HG03342 (cell line): ENCODE measurements around the gene MSMO1.
"Not testable (repeated sequence)": the region's sequence is repeated elsewhere in the genome, so short reads cannot be mapped to it uniquely, and the experiment has no call there.

ENCODE experiments used
- ATAC-seq: cut with Tn5 transposase; IDR thresholded peaks from one replicate; pipeline ENCODE4 v1.9.1; 2021; ENCODE audit warnings: mild to moderate bottlenecking, moderate library complexity; ENCODE audit not compliant: unreplicated experiment

The MSMO1 gene

GRCh38 chr4:165327211-165328100 is at the start of gene MSMO1:
TSS of gene MSMO1 (plus strand) at chr4:165327669. CDS start at chr4:165333371, 5,702 bp downstream.
- ATAC-seq: peak; percentile 98

- not testable (repeated sequence) for ATAC-seq
Measured at GRCh38 chr4:165279531-165279930, 47.9 kb upstream of the MSMO1 start.

GRCh38 chr4:165284697-165285096 is 42.8 kb upstream of the MSMO1 start:
- not testable (repeated sequence) for ATAC-seq

- peak; percentile 74 for ATAC-seq
Measured at GRCh38 chr4:165286619-165287340, 40.7 kb upstream of the MSMO1 start.

GRCh38 chr4:165288226-165288625 is 39.2 kb upstream of the MSMO1 start:
- no peak for ATAC-seq

- ATAC-seq: no peak
Measured at GRCh38 chr4:165288639-165289422, 38.6 kb upstream of the MSMO1 start.

GRCh38 chr4:165289423-165289785 is 38.1 kb upstream of the MSMO1 start:
- no peak for ATAC-seq

- no peak for ATAC-seq
Measured at GRCh38 chr4:165293061-165293460, 34.4 kb upstream of the MSMO1 start.

- ATAC-seq: no peak
Measured at GRCh38 chr4:165293927-165294649, 33.4 kb upstream of the MSMO1 start.

- peak; percentile 97 for ATAC-seq
Measured at GRCh38 chr4:165294907-165295306, 32.6 kb upstream of the MSMO1 start.

GRCh38 chr4:165297626-165298025 is 29.8 kb upstream of the MSMO1 start:
- no peak for ATAC-seq

- ATAC-seq: no peak
Measured at GRCh38 chr4:165299399-165300060, 27.9 kb upstream of the MSMO1 start.

GRCh38 chr4:165301833-165302232 is 25.6 kb upstream of the MSMO1 start:
- ATAC-seq: peak; percentile 80

- no peak for ATAC-seq
Measured at GRCh38 chr4:165302658-165303057, 24.8 kb upstream of the MSMO1 start.

- no peak for ATAC-seq
Measured at GRCh38 chr4:165308166-165308565, 19.3 kb upstream of the MSMO1 start.

GRCh38 chr4:165308606-165309005 is 18.9 kb upstream of the MSMO1 start:
- ATAC-seq: no peak

- ATAC-seq: no peak
Measured at GRCh38 chr4:165309456-165309855, 18.0 kb upstream of the MSMO1 start.

- no peak for ATAC-seq
Measured at GRCh38 chr4:165312506-165312905, 15.0 kb upstream of the MSMO1 start.

GRCh38 chr4:165319030-165319429 is 8.4 kb upstream of the MSMO1 start:
- no peak for ATAC-seq

- ATAC-seq: no peak
Measured at GRCh38 chr4:165319509-165319908, 8.0 kb upstream of the MSMO1 start.
